ENCODE results near the gene TLE7. TPM values are rescaled to one million over a fixed set of nuclear protein-coding genes. Genes with fewer than 3 reads are reported as not detected.

TLE7 gene
- total and polyA plus RNA-seq, 2 of the 4 experiments (the other 2 are of a cell fraction): not detected

DNA sequence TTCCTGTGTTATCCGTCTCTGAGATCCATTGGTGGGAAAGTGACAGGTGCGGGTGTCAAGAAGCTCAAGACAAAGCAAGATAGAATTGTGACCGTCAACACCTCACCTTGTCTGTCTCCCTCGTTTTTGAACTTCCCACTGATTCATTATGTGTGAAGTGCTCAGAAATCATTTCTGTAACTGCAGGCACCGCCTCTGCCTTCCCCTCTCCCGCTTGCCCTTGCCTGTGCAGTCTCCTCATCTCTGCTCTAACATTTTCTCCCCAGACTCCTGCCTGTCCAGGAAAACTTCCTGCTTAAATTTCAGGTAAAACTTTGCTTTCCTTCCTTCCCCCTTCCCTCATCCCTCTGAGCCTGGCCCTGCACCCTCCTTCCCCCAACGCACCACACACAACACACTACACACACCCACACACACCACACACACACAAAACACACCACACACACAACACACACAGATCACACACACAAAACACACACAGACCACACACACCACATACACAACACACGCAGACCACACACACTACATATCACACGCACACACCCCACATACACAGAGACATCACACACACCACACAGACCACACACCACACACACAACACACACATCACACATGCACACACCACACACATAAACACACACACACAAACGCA, 57.7 kb downstream of the TLE7 start:
- Histone ChIP-seq H3K27ac (ENCODE audit: insufficient read depth, low read length) (no peak overlapping the region), H3K14ac (replicated peaks; ENCODE audit: low read depth, low read length) (no peak overlapping the region), H3K23ac (ENCODE audit: low read depth, low read length) (no peak overlapping the region), H2AK9ac (replicated peaks; ENCODE audit: low read depth, low read length, poor library complexity) (no peak overlapping the region), H3K18ac (ENCODE audit: low read depth, low read length) (no peak overlapping the region), H4K20me1 (ENCODE audit: insufficient read depth, low read length) (no peaks in the 10 kb centered on the region), H2BK20ac (ENCODE audit: low read depth, low read length) (no peak overlapping the region), H4K91ac (ENCODE audit: insufficient read depth, low read depth, low read length) (no peak overlapping the region), H3K56ac (ENCODE audit: extremely low read depth, insufficient read depth, low read length) (no peak overlapping the region), H3K27me3 (ENCODE audit: control insufficient read depth, insufficient read depth, low read length) (peaks cover 3% of the 10 kb centered on the region; the same call in 1 of the 2 replicates), H2BK120ac (ENCODE audit: low read depth, low read length) (no peak overlapping the region), H3K4me1 (ENCODE audit: control insufficient read depth, insufficient read depth, low read length) (no peaks in the 10 kb centered on the region), H3K4ac (ENCODE audit: low read depth, low read length) (no peak overlapping the region), H3K9ac (ENCODE audit: low read depth, low read length) (no peak overlapping the region), H3K9me3 (ENCODE audit: control insufficient read depth, insufficient read depth, low read length) (no peaks in the 10 kb centered on the region), H3K4me2 (ENCODE audit: low read depth, low read length) (no peak overlapping the region), H2AFZ (replicated peaks; ENCODE audit: low read length, poor library complexity) (peak overlapping the region; percentile 37), H3K79me1 (ENCODE audit: low read depth in 1 of 2, low read length in 2 of 2) (no peaks in the 10 kb centered on the region), H4K8ac (ENCODE audit: low read depth in 2 of 2, low read length in 2 of 2) (no peak overlapping the region), H2BK15ac (ENCODE audit: low read depth, low read length) (no peak overlapping the region), H3K9me1 (ENCODE audit: insufficient read depth, low read length) (0 out of 2 replicates have a peak, but pooled peaks cover 3% of the 10 kb centered on the region), H4K5ac (ENCODE audit: low read depth, low read length) (no peak overlapping the region), H2AK5ac (ENCODE audit: low read depth, low read length) (no peak overlapping the region), H2BK5ac (ENCODE audit: low read depth, low read length, poor library complexity, severe bottlenecking) (peak overlapping the region; percentile 81), H3K4me3 (ENCODE audit: insufficient read depth, low read depth, low read length) (no peak overlapping the region), H3K36me3 (ENCODE audit: control insufficient read depth, insufficient read depth, low read length) (no peaks in the 10 kb centered on the region)
- no peak for ATAC-seq (ENCODE audit: low read depth)
- 21% methylated on average over 2 of the region's 10 CpGs; no CpG with 5 or more reads in 1 of the 2 experiments for WGBS, 2 experiments (ENCODE audit: extremely low coverage in 2 of 2, insufficient read length in 1 of 2)
- in situ Hi-C loops (cut with MboI; ENCODE audit: low sequenced_read_pairs): no loop called here
- no TSS peak for BruUV-seq (replicated peaks)
- no peak for TF ChIP-seq SMC3 (IDR thresholded peaks at IDR 0.05; ENCODE audit: low read depth, low read length)
- TF ChIP-seq MAFK (IDR thresholded peaks at IDR 0.05; ENCODE audit: low read depth, low read length): no peak
- no peak for TF ChIP-seq CEBPB (IDR thresholded peaks at IDR 0.05; ENCODE audit: low read depth, low read length)
- TF ChIP-seq, protein P1, sequence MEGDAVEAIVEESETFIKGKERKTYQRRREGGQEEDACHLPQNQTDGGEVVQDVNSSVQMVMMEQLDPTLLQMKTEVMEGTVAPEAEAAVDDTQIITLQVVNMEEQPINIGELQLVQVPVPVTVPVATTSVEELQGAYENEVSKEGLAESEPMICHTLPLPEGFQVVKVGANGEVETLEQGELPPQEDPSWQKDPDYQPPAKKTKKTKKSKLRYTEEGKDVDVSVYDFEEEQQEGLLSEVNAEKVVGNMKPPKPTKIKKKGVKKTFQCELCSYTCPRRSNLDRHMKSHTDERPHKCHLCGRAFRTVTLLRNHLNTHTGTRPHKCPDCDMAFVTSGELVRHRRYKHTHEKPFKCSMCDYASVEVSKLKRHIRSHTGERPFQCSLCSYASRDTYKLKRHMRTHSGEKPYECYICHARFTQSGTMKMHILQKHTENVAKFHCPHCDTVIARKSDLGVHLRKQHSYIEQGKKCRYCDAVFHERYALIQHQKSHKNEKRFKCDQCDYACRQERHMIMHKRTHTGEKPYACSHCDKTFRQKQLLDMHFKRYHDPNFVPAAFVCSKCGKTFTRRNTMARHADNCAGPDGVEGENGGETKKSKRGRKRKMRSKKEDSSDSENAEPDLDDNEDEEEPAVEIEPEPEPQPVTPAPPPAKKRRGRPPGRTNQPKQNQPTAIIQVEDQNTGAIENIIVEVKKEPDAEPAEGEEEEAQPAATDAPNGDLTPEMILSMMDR (conservative IDR thresholded peaks at IDR 0.05; ENCODE audit: low read depth, low read length): no peak
- no peak for TF ChIP-seq MXI1 (IDR thresholded peaks at IDR 0.05; ENCODE audit: borderline replicate concordance, low read depth, low read length)
- TF ChIP-seq MAZ (IDR thresholded peaks at IDR 0.05; ENCODE audit: borderline replicate concordance, low read depth, low read length): no peak
- TF ChIP-seq FOS (IDR thresholded peaks at IDR 0.05; ENCODE audit: low read depth, low read length): no peak
- TF ChIP-seq NFE2L2 (IDR thresholded peaks at IDR 0.05; ENCODE audit: low read depth, low read length): no peak
- TF ChIP-seq RAD21 (IDR thresholded peaks at IDR 0.05; ENCODE audit: low read length): no peak
- TF ChIP-seq POLR2A (IDR thresholded peaks at IDR 0.05; ENCODE audit: low read depth, low read length): no peak
- ChIA-PET POLR2A (ENCODE audit: unreplicated experiment) (no interaction called here), CTCF (no interaction called here)
- intact Hi-C loops (cut with micrococcal nuclease): no loop called here
- DNase-seq: no peak
- dilution Hi-C loops (cut with HindIII; ENCODE audit: low sequenced_read_pairs, unreplicated experiment): no loop called here
